Tibial nerve (tissue), 4 donors: ENCODE data around the gene TBC1D4.

ENCODE experiments used
- CTCF ChIP-seq, 5 experiments: fragments of 200-600 bp in 3 of 5; fragments of 450-650 bp in 2 of 5; sonication (generic) in 3 of 5; IDR thresholded peaks; one replicate each; pipeline ENCODE4 v1.5.1; 2016 to 2019; ENCODE audit warnings: antibody characterized with exemption in 5 of 5, mild to moderate bottlenecking in 3 of 5, moderate library complexity in 2 of 5
- EP300 ChIP-seq, 2 donors: sonication (generic); formaldehyde crosslinking; IDR thresholded peaks; one replicate each; pipeline ENCODE4 v1.6.1; 2017; ENCODE audit warnings: antibody characterized with exemption in 2 of 2, mild to moderate bottlenecking in 1 of 2
- POLR2A ChIP-seq, 2 donors: fragments of 450-650 bp; IDR thresholded peaks; one replicate each; pipeline ENCODE4 v1.6.1; 2017; ENCODE audit warnings: antibody characterized with exemption in 2 of 2, mild to moderate bottlenecking in 2 of 2, moderate library complexity in 2 of 2

- TF ChIP-seq CTCF (IDR thresholded peaks at IDR 0.05) = no peak
- TF ChIP-seq POLR2A (IDR thresholded peaks at IDR 0.05) = no peak
- no peak for TF ChIP-seq EP300 (IDR thresholded peaks at IDR 0.05)
Measured at GRCh38 chr13:75312884-75313520, 169.0 kb downstream of the TBC1D4 start.
